ENCODE results near the gene SASH1.
"Not testable (repeated sequence)": the region's sequence is repeated elsewhere in the genome, so short reads cannot be mapped to it uniquely, and the experiment has no call there.

Gene SASH1

DNA sequence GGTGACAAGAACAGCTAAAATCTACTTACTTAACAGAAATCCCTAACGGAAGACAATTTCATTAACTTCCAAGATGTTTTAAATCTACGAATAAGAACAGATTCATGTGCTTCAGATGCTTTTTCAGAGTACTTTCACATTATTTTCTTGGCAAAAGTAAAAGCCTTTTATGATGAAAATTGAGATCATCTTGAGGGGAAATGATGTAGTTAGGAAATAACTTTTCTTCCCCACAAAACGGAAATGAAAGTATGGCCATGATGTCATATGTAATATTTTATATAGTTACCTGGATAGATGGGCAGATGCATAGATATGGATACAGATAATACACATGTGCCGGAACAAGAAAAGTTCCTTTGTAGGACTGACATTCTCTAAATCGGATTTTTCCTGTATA lies 32.8 kb downstream of the SASH1 start:
- DNase-seq (ENCODE audit: insufficient read length) (no peak), FAIRE-seq (no peak)
- no peak for TF ChIP-seq TAF1 (IDR thresholded peaks at IDR 0.05; ENCODE audit: borderline replicate concordance, low read depth, low read length)
- no peak for TF ChIP-seq POLR2AphosphoS5 (IDR thresholded peaks at IDR 0.05; ENCODE audit: low read depth, low read length)
- no peak for TF ChIP-seq POLR2A (IDR thresholded peaks at IDR 0.05; ENCODE audit: low read depth, low read length)

DNA sequence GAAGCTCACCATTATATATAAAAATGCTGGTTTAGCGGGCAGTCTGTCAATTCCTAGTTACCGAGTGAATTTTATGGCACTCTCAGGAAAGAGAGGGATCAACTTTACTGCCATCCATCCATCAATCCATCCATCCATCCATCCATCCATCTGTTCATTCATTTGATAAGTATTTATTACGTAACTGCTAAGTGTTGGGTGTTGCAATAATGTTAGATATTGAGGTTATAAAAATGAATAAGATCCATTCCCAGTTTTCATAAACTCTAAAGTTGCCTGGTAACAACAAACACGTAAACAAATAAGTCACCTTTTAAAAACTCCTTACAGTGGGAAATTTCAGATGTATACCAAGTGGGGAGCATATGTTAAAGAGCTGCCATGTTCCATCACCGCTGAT lies 36.8 kb downstream of the SASH1 start:
- TF ChIP-seq TAF1 (IDR thresholded peaks at IDR 0.05; ENCODE audit: borderline replicate concordance, low read depth, low read length): no peak
- no peak for TF ChIP-seq POLR2A (IDR thresholded peaks at IDR 0.05; ENCODE audit: low read depth, low read length)
- TF ChIP-seq POLR2AphosphoS5 (IDR thresholded peaks at IDR 0.05; ENCODE audit: low read depth, low read length): no peak
- FAIRE-seq (no peak), DNase-seq (ENCODE audit: insufficient read length) (no peak)

DNA sequence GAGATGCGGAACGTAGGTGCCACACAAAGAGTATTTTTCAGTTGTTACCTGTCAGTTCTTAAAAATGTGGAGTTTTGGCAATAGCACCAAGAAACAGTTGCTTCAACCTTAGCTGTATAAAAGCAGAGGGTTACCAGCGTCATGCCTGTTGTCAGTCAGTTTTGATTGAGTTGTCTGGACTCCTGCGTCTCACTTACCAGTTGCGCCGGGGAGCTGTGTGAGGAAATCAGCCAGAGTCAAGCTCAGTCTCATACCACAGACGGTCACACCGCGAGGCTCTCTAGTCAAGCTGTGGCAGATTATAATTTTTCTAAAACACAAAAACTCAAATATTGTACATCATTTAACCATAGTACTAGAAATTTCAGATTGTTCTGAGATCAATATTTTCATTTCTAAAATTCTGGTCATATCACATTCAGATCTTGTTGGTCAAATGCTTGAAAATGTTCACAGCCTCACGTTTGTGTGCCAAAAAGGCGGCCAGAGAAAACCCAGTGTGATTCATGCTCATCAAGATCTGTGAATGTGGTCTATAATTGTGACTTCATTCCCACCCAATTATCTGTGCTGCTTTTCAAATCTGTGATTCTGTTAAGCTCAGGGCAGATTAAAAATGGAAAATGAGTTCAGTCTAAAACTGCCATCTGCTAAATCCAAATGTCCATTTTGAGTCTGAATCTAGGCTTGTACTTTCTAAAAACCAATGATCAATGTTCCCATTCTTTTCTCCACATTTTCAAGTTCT lies 37.5 kb downstream of the SASH1 start:
- DNase-seq (ENCODE audit: insufficient read length) (no peak), FAIRE-seq (no peak)
- TF ChIP-seq POLR2A (IDR thresholded peaks at IDR 0.05; ENCODE audit: low read depth, low read length): no peak
- no peak for TF ChIP-seq TAF1 (IDR thresholded peaks at IDR 0.05; ENCODE audit: borderline replicate concordance, low read depth, low read length)

DNA sequence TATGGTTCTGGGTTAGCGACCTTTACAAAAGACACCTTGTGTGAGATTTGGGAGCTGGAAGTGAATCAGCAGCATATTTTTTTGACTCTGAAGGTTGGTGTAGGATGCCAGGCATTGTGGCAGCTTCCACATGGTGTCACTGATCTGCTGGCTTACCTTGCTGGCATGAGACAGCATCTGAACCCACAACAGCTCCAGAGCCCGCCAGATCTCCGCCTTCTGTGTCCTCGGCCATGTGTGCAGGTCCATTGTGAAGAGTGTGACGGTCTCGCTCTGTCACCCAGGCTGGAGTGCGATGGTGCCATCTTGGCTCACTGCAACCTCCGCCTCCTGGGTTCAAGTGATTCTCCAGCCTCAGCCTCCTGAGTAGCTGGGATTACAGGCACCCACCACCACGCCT lies 39.4 kb downstream of the SASH1 start:
- DNase-seq (ENCODE audit: insufficient read length); FAIRE-seq: not testable (repeated sequence)

DNA sequence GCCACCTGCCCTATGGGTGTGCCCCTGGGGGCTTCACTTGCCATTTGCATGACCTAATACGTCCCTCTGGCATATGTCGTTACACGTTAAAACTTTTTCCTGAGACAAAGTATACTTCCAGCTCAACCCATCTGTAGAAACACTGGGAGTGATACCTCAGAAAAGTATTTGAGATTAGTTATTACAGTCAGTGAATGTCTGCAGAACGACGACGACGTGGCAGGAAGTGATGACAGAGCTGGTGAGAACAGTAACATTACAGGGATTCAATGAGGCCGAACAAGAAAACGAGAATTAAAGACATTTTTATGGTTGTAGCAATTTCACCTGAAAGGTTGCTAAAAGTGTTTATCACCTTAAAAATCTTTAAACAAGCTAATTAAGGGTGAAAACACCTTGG lies 40.2 kb downstream of the SASH1 start:
- TF ChIP-seq TAF1 (IDR thresholded peaks at IDR 0.05; ENCODE audit: borderline replicate concordance, low read depth, low read length): no peak
- no peak for TF ChIP-seq POLR2AphosphoS5 (IDR thresholded peaks at IDR 0.05; ENCODE audit: low read depth, low read length)
- TF ChIP-seq POLR2A (IDR thresholded peaks at IDR 0.05; ENCODE audit: low read depth, low read length): no peak

DNA sequence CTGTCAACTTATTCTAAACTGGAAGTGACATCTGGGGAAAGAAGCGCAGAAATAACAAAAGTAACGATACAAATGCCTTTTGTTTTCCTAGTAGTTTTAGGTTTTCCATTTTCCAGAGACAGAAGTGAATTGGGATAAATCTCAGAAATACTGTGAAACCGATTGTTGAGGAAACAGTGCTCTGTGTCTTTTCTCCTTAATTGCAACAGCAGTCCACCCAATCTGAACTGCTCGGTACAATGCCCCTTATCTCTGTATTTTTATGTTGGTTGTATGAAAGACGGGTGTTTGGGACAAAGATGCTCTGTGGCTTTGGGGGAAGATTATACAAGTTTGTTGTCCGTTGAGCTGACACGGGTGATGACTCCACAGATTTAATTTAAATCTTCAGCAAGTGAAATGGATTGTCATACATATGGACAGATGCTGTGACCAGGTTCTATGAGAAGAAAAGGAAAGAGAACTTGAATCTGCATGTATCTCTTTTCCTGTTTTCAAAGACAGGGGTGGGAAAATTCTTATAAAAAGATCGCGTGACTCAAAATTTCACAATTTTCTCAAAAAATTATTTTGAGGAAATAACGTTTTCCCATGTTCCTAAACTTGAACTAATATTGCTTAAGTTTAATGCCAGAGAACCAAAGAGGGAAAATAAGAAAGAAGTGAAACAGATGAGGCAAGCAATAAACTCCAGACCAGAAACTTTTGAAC lies 41.2 kb downstream of the SASH1 start:
- DNase-seq (ENCODE audit: insufficient read length): no peak
- no peak for TF ChIP-seq TAF1 (IDR thresholded peaks at IDR 0.05; ENCODE audit: borderline replicate concordance, low read depth, low read length)
- no peak for TF ChIP-seq POLR2AphosphoS5 (IDR thresholded peaks at IDR 0.05; ENCODE audit: low read depth, low read length)
- FAIRE-seq: no peak

More for the DNA sequence above, 40.2 kb downstream of the SASH1 start:
- DNase-seq (ENCODE audit: insufficient read length) (no peak), FAIRE-seq (no peak)

DNA sequence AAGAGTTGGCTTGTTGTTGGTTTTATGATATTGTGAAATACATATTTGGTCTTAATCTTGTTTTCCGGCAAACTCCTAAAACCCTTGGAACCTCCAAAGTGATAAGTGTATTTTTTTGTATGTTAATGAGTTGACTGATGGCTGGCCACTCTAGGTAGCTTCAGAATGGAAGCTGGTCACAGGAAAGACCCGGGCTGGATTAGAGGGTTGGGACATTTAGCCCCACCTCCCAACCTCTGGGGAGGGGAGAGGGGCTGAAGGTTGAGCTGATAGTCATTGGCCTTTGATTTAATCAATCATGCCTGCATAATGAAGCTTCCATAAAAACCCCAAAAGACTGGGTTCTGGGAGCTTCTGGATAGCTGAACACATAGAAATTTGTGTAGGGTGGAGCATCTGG lies 42.7 kb downstream of the SASH1 start:
- DNase-seq (ENCODE audit: insufficient read length): no peak
- no peak for TF ChIP-seq POLR2AphosphoS5 (IDR thresholded peaks at IDR 0.05; ENCODE audit: low read depth, low read length)
- no peak for TF ChIP-seq POLR2A (IDR thresholded peaks at IDR 0.05; ENCODE audit: low read depth, low read length)
- TF ChIP-seq TAF1 (IDR thresholded peaks at IDR 0.05; ENCODE audit: borderline replicate concordance, low read depth, low read length): no peak
- no peak for FAIRE-seq

DNA sequence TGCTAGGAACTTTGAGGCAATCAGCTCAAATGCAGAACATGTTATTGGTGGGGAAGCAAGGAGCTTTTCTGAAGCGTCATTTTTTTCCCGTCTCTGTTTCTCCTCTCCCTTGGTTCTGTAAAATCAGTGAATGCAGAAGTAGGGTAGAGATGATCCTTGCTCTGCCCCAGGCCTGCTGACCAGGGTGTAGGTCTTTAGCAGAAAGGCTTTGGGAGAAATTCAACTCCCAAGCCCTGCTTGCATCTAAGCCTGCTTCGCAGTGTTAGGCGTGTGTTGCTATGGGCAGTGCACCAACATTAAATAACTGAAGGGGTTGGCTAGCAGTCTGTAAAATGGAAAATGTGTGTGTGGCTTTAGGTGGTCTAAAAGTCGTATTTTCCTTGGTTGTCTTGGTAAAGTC lies 45.9 kb downstream of the SASH1 start:
- FAIRE-seq (no peak), DNase-seq (ENCODE audit: insufficient read length) (no peak)
- TF ChIP-seq POLR2A (IDR thresholded peaks at IDR 0.05; ENCODE audit: low read depth, low read length) (no peak), POLR2AphosphoS5 (IDR thresholded peaks at IDR 0.05; ENCODE audit: low read depth, low read length) (no peak), TAF1 (IDR thresholded peaks at IDR 0.05; ENCODE audit: borderline replicate concordance, low read depth, low read length) (no peak)

DNA sequence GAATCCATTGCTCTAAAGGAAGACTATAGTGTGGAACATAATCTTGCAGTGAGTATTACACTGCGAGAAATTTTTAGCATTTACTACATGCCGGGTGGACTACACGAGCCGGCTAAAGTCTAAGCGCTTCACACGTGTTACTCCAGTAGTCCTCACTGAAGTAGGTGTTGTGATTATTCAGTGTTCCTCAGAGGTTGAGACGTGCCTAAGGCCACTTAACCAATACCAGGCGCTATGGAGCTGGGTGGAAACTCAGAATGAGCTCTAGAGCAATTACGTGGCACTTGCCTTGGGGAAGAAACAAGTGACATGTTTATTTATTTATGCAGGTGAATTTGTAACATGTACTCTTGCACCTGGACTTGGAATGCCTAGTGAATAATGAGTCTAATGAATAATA lies 46.4 kb downstream of the SASH1 start:
- FAIRE-seq: no peak
- no peak for DNase-seq (ENCODE audit: insufficient read length)

DNA sequence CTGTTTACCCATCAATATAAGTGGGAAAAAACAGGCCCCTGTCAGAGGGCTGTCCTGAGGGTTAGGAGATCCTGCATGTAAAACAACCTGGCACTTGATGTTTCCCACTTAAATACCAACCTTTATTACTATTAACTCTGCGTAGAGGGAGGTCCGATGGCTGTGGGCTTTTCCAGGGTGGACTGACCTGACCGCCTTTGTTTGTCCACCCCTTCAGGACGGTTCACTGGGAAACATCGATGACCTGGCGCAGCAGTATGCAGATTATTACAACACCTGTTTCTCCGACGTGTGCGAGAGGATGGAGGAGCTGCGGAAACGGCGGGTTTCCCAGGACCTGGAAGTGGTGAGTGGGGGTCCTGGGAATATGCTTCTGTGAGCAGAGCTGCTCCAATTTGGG lies 47.3 kb downstream of the SASH1 start:
- DNase-seq (ENCODE audit: insufficient read length) (no peak), FAIRE-seq (no peak)
- TF ChIP-seq POLR2AphosphoS5 (IDR thresholded peaks at IDR 0.05; ENCODE audit: low read depth, low read length): no peak
- TF ChIP-seq TAF1 (IDR thresholded peaks at IDR 0.05; ENCODE audit: borderline replicate concordance, low read depth, low read length): no peak
- no peak for TF ChIP-seq POLR2A (IDR thresholded peaks at IDR 0.05; ENCODE audit: low read depth, low read length)

More for the DNA sequence above, 46.4 kb downstream of the SASH1 start:
- no peak for TF ChIP-seq POLR2A (IDR thresholded peaks at IDR 0.05; ENCODE audit: low read depth, low read length)
- TF ChIP-seq POLR2AphosphoS5 (IDR thresholded peaks at IDR 0.05; ENCODE audit: low read depth, low read length): no peak

DNA sequence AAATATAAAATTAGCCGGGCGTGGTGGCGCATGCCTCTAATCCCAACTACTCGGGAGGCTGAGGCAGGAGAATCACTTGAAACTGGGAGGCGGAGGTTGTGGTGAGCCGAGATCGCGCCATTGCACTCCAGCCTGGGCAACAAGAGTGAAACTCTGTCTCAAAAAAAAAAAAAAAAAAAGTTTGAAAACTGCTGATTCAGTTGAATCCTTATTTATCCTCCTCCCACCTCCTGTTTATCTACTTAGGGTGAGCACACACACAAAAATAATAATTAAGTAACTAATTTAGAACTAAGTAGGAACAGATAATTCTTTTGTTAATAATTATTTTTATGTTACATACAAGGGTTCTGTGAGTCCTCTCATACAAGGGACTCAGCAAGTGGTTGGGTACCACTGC lies 49.5 kb downstream of the SASH1 start:
- not testable (repeated sequence) for FAIRE-seq; DNase-seq (ENCODE audit: insufficient read length)

DNA sequence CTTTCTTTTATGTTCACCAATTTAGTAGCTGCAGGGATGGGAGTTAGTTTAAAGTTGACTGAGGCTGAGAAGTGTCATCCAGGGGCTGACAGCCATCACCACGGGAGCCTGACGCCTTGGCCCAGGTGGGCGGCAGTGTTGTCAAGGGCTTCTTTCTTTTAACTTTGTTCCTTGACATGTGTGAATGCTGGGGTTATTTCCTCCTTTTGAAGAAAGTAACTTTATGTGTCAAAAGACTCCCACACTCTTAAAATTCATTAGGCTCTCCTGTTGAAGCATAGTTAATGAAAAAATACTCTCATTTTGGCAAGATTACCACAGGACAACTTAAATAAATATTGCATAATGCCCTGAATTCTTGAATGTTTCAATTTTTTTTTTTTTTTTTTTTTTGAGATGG lies 50.0 kb downstream of the SASH1 start:
- no peak for TF ChIP-seq TAF1 (IDR thresholded peaks at IDR 0.05; ENCODE audit: borderline replicate concordance, low read depth, low read length)
- TF ChIP-seq POLR2AphosphoS5 (IDR thresholded peaks at IDR 0.05; ENCODE audit: low read depth, low read length): no peak
- TF ChIP-seq POLR2A (IDR thresholded peaks at IDR 0.05; ENCODE audit: low read depth, low read length): no peak
- FAIRE-seq (no peak), DNase-seq (ENCODE audit: insufficient read length) (no peak)
